DOHH2 (cell line): ENCODE data around the gene PTRHD1.

Experiments
- H3F3A ChIP-seq: fragments of 200-600 bp; sonication (generic), shearing (Covaris generic); 2 replicates; pipeline ENCODE4 v1.6.0; 2016; ENCODE audit warnings: antibody characterized with exemption, mild to moderate bottlenecking; ENCODE audit not compliant: control insufficient read depth, insufficient read depth
- H3K27ac ChIP-seq: fragments of 200-600 bp; sonication (generic); 2 replicates; pipeline ENCODE4 v1.5.1; 2014; ENCODE audit warnings: low read depth, mild to moderate bottlenecking, low read length, moderate library complexity
- H3K27me3 ChIP-seq: fragments of 200-600 bp; sonication (generic); 2 replicates; pipeline ENCODE4 v1.6.1; 2014; ENCODE audit warnings: mild to moderate bottlenecking, low read length, mixed read lengths; ENCODE audit not compliant: control insufficient read depth
- H3K36me3 ChIP-seq: fragments of 200-600 bp; sonication (generic); 2 replicates; pipeline ENCODE4 v1.6.1; 2014; ENCODE audit warnings: mild to moderate bottlenecking, low read length, moderate library complexity, mixed read lengths; ENCODE audit not compliant: control insufficient read depth
- H3K4me1 ChIP-seq: fragments of 200-600 bp; sonication (generic); 2 replicates; pipeline ENCODE4 v1.6.1; 2014; ENCODE audit warnings: mild to moderate bottlenecking, low read length, mixed read lengths; ENCODE audit not compliant: control insufficient read depth
- H3K4me2 ChIP-seq: fragments of 200-600 bp; sonication (generic); 2 replicates; pipeline ENCODE4 v1.6.0; 2014; ENCODE audit warnings: mild to moderate bottlenecking, low read length, moderate library complexity
- H3K4me3 ChIP-seq: fragments of 200-600 bp; sonication (generic); 2 replicates; pipeline ENCODE4 v1.5.1; 2014; ENCODE audit warnings: mild to moderate bottlenecking, low read length, mixed read lengths
- H3K79me2 ChIP-seq: fragments of 200-600 bp; sonication (generic); 2 replicates; pipeline ENCODE4 v1.6.1; 2014; ENCODE audit warnings: mild to moderate bottlenecking, low read length, mixed read lengths; ENCODE audit not compliant: control insufficient read depth
- H3K9me2 ChIP-seq: fragments of 200-600 bp; sonication (generic); replicated peaks from 2 replicates; pipeline ENCODE4 v1.6.1; 2014; ENCODE audit warnings: mild to moderate bottlenecking, low read length, mixed read lengths; ENCODE audit not compliant: control insufficient read depth
- H3K9me3 ChIP-seq: fragments of 200-600 bp; sonication (generic); 2 replicates; pipeline ENCODE4 v1.6.1; 2014; ENCODE audit warnings: antibody characterized with exemption, low read length, mixed read lengths; ENCODE audit not compliant: control insufficient read depth, insufficient read depth
- H4K20me1 ChIP-seq: fragments of 200-600 bp; sonication (generic); 2 replicates; pipeline ENCODE4 v1.6.0; 2014; ENCODE audit warnings: low read depth, mild to moderate bottlenecking, antibody characterized with exemption, low read length, moderate library complexity; ENCODE audit not compliant: control insufficient read depth, insufficient read depth
- CTCF ChIP-seq: fragments of 200-600 bp; sonication (generic); IDR thresholded peaks from one replicate; pipeline ENCODE4 v1.5.1; 2014; ENCODE audit warnings: antibody characterized with exemption, mild to moderate bottlenecking, low read depth, low read length; ENCODE audit not compliant: poor library complexity, severe bottlenecking
- EZH2phosphoT487 ChIP-seq: fragments of 200-600 bp; sonication (generic); IDR thresholded peaks from 2 replicates; pipeline ENCODE4 v1.6.1; 2017; ENCODE audit warnings: borderline replicate concordance, mild to moderate bottlenecking, antibody characterized with exemption, low read length, moderate library complexity, mixed read lengths

The PTRHD1 gene

GRCh38 chr2:24821433-24821891, 28.3 kb upstream of the PTRHD1 start:
- H3K27me3 ChIP-seq = no peaks in the 10 kb centered on the region
- no peaks in the 10 kb centered on the region for H4K20me1 ChIP-seq
- TF ChIP-seq CTCF (no peak), EZH2phosphoT487 (no peak)
- no peaks in the 10 kb centered on the region for H3K9me3 ChIP-seq
- H3K4me1 ChIP-seq = no peaks in the 10 kb centered on the region
- peaks cover 10% of the 10 kb centered on the region for H3F3A ChIP-seq
- H3K79me2 ChIP-seq = no peaks in the 10 kb centered on the region
- peaks cover 95% of the 10 kb centered on the region for H3K36me3 ChIP-seq
- H3K27ac ChIP-seq = no peak overlapping the region
- no peak overlapping the region for H3K4me2 ChIP-seq
- H3K9me2 ChIP-seq = no peaks in the 10 kb centered on the region
- no peak overlapping the region for H3K4me3 ChIP-seq

GRCh38 chr2:24820598-24821432, 27.6 kb upstream of the PTRHD1 start:
- no peak overlapping the region for H3K4me3 ChIP-seq
- no peaks in the 10 kb centered on the region for H3K9me3 ChIP-seq
- H3K36me3 ChIP-seq = peaks cover 95% of the 10 kb centered on the region
- H3K9me2 ChIP-seq = no peaks in the 10 kb centered on the region
- no peak for TF ChIP-seq CTCF
- H3K27ac ChIP-seq = no peak overlapping the region
- H3K4me1 ChIP-seq = no peaks in the 10 kb centered on the region
- peaks cover 10% of the 10 kb centered on the region for H3F3A ChIP-seq
- H4K20me1 ChIP-seq = no peaks in the 10 kb centered on the region
- H3K79me2 ChIP-seq = no peaks in the 10 kb centered on the region
- H3K27me3 ChIP-seq = no peaks in the 10 kb centered on the region
- H3K4me2 ChIP-seq = no peak overlapping the region

DNA sequence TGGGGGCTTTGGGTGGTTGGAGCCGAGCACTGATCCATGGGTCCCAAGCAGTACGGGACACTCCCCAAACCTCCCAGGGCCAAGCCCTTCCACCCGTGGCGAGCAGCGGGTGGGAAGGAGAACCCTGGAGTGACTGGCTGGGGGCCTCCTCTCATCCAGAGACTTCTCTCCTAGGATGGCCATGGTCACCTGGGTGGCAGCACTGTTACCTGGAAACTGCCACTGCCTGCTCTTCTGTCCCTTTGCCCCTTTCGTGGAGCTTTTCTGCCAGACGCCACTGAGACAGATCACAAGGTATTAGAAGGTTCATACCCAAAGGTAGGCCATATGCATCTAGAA, 27.0 kb upstream of the PTRHD1 start:
- no peaks in the 10 kb centered on the region for H3K4me1 ChIP-seq
- TF ChIP-seq CTCF (no peak), EZH2phosphoT487 (no peak)
- no peaks in the 10 kb centered on the region for H3K9me2 ChIP-seq
- H3K4me2 ChIP-seq = no peak overlapping the region
- no peak overlapping the region for H3K27ac ChIP-seq
- H3F3A ChIP-seq = peaks cover 10% of the 10 kb centered on the region
- H3K9me3 ChIP-seq = no peaks in the 10 kb centered on the region
- peaks cover 96% of the 10 kb centered on the region for H3K36me3 ChIP-seq
- H3K4me3 ChIP-seq = no peak overlapping the region
- H4K20me1 ChIP-seq = no peaks in the 10 kb centered on the region
- no peaks in the 10 kb centered on the region for H3K27me3 ChIP-seq
- no peaks in the 10 kb centered on the region for H3K79me2 ChIP-seq
